ENCODE results near the gene MYO7B. TPM values are rescaled to one million over a fixed set of nuclear protein-coding genes. Genes with fewer than 3 reads are reported as not detected.

The MYO7B gene
- total RNA-seq, 2 experiments from 2014 or later: 3.3 TPM; not detected in 1

DNA sequence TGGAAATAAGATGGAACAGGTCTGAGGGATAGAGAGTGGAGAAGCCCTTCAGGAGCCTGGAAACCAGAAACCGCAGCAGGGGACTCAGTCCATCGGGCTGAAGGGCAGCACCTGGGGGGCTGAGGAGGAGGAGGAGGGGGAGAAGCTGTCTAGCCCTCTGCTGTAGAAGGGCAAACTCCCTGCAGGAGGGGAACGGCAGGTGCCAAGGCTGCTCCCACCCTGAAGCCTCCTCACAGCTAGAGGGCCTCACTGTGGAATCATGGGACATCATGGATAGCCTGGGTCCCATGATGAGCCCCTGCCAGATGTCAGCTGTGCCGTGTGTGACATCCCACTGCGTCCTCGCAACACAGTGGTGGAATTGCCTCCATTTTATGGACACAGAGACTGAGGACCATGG is 435 bp downstream of the MYO7B start:
- Histone ChIP-seq H3K36me3 (ENCODE audit: insufficient read depth, low read length) (no peaks in the 10 kb centered on the region), H3K9me2 (ENCODE audit: insufficient read depth, low read length) (no peaks in the 10 kb centered on the region), H3K27ac (ENCODE audit: low read depth, low read length, poor library complexity, severe bottlenecking) (no peak overlapping the region), H3K9me3 (ENCODE audit: low read length) (no peaks in the 10 kb centered on the region), H3K4me1 (ENCODE audit: insufficient read depth, low read length, poor library complexity, severe bottlenecking) (no peaks in the 10 kb centered on the region), H2AFZ (ENCODE audit: low read length) (no peak overlapping the region), H4K20me1 (ENCODE audit: insufficient read depth, low read length) (no peaks in the 10 kb centered on the region), H3K79me2 (ENCODE audit: insufficient read depth, low read depth, low read length) (no peaks in the 10 kb centered on the region), H3K4me2 (ENCODE audit: low read length) (no peak overlapping the region), H3K4me3 (ENCODE audit: low read depth, low read length, poor library complexity, severe bottlenecking) (no peak overlapping the region)
- ChIA-PET POLR2A (interaction anchor here (2.2 kb wide), 1 partner anchor 10 kb away, joined by 5 read pairs; the partner anchor contains the start of gene IWS1), CTCF (ENCODE audit: unreplicated experiment) (no interaction called here)
- no TSS peak for BruUV-seq (replicated peaks)
- TF ChIP-seq CTCF (conservative IDR thresholded peaks at IDR 0.05; ENCODE audit: low read length): no peak
- no peak for DNase-seq (ENCODE audit: low spot score)
- intact Hi-C loops (cut with micrococcal nuclease; ENCODE audit: unreplicated experiment): no loop called here

GRCh38 chr2:127536707-127537541 is 1.4 kb downstream of the MYO7B start:
- Histone ChIP-seq H3K27ac (ENCODE audit: low read depth, low read length, poor library complexity, severe bottlenecking) (no peak overlapping the region), H4K20me1 (ENCODE audit: insufficient read depth, low read length) (no peaks in the 10 kb centered on the region), H2AFZ (ENCODE audit: low read length) (no peak overlapping the region), H3K9me3 (ENCODE audit: low read length) (no peaks in the 10 kb centered on the region), H3K4me1 (ENCODE audit: insufficient read depth, low read length, poor library complexity, severe bottlenecking) (no peaks in the 10 kb centered on the region), H3K36me3 (ENCODE audit: insufficient read depth, low read length) (no peaks in the 10 kb centered on the region), H3K79me2 (ENCODE audit: insufficient read depth, low read depth, low read length) (no peaks in the 10 kb centered on the region), H3K9me2 (ENCODE audit: insufficient read depth, low read length) (no peaks in the 10 kb centered on the region), H3K4me2 (ENCODE audit: low read length) (no peak overlapping the region), H3K4me3 (ENCODE audit: low read depth, low read length, poor library complexity, severe bottlenecking) (no peak overlapping the region)
- POLR2A ChIA-PET: interaction anchor here (1.3 to 2.2 kb wide), 2 partner anchors 8 to 11 kb away, joined by 5 read pairs; partner anchors contain the start of gene IWS1
- CTCF ChIA-PET (ENCODE audit: unreplicated experiment): no interaction called here
- intact Hi-C loops (cut with micrococcal nuclease; ENCODE audit: unreplicated experiment): no loop called here
- no TSS peak for BruUV-seq (replicated peaks)
- no peak for TF ChIP-seq CTCF (conservative IDR thresholded peaks at IDR 0.05; ENCODE audit: low read length)
- no peak for TF ChIP-seq EZH2phosphoT487 (IDR thresholded peaks at IDR 0.05; ENCODE audit: borderline replicate concordance, low read depth, low read length)
- DNase-seq (ENCODE audit: low spot score): no peak

- ChIA-PET CTCF (ENCODE audit: unreplicated experiment) (no interaction called here), POLR2A (interaction anchor here (0.6 to 2.2 kb wide), 3 partner anchors 9 to 33 kb away, joined by 3 to 5 read pairs (median 5); partner anchors contain the start of gene IWS1)
- no TSS peak for BruUV-seq (replicated peaks)
Measured at GRCh38 chr2:127537644-127538043, 2.2 kb downstream of the MYO7B start.

More at GRCh38 chr2:127537644-127538043, 2.2 kb downstream of the MYO7B start:
- TF ChIP-seq CTCF (conservative IDR thresholded peaks at IDR 0.05; ENCODE audit: low read length) (no peak), EZH2phosphoT487 (IDR thresholded peaks at IDR 0.05; ENCODE audit: borderline replicate concordance, low read depth, low read length) (no peak)
- no peaks in the 10 kb centered on the region for H3K9me2 ChIP-seq (ENCODE audit: insufficient read depth, low read length)
- intact Hi-C loops (cut with micrococcal nuclease; ENCODE audit: unreplicated experiment): no loop called here
- H3K4me3 ChIP-seq (ENCODE audit: low read depth, low read length, poor library complexity, severe bottlenecking): no peak overlapping the region
- no peak for DNase-seq (ENCODE audit: low spot score)
- no peaks in the 10 kb centered on the region for H3K9me3 ChIP-seq (ENCODE audit: low read length)
- H3K79me2 ChIP-seq (ENCODE audit: insufficient read depth, low read depth, low read length): no peaks in the 10 kb centered on the region
- H3K27ac ChIP-seq (ENCODE audit: low read depth, low read length, poor library complexity, severe bottlenecking): no peak overlapping the region
- H3K4me2 ChIP-seq (ENCODE audit: low read length): no peak overlapping the region
- H2AFZ ChIP-seq (ENCODE audit: low read length): no peak overlapping the region
- H4K20me1 ChIP-seq (ENCODE audit: insufficient read depth, low read length): no peaks in the 10 kb centered on the region
- H3K36me3 ChIP-seq (ENCODE audit: insufficient read depth, low read length): no peaks in the 10 kb centered on the region
- no peaks in the 10 kb centered on the region for H3K4me1 ChIP-seq (ENCODE audit: insufficient read depth, low read length, poor library complexity, severe bottlenecking)
